NCI-H1417 treated with DMSO at 0.1 percent for 48 hours (cell line): ENCODE results near the gene TEX26.

Experiments used
- DNase-seq: peaks from one replicate; lab custom pipeline; 2025; lab: John Stamatoyannopoulos, UW

The TEX26 gene

DNA sequence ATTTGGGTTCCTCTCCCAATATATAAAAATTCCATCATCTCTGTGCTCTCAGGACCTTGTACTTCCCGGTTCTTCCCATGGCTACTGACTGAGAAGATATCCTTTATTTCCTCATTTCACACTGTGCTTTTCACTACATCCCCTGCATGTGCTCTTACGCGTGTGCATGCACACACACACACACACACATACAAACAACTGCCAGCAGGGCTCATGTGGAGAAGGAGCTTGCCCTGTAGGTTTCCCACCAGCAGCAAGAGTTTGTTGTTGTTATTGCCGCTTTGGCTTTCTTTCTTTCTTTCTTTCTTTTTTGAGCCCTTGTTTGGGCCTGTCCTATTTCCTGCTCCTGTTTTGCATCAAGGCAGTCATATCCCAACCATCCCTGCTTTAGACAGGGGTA is 43.6 kb downstream of the TEX26 start:
- no peak for DNase-seq

DNA sequence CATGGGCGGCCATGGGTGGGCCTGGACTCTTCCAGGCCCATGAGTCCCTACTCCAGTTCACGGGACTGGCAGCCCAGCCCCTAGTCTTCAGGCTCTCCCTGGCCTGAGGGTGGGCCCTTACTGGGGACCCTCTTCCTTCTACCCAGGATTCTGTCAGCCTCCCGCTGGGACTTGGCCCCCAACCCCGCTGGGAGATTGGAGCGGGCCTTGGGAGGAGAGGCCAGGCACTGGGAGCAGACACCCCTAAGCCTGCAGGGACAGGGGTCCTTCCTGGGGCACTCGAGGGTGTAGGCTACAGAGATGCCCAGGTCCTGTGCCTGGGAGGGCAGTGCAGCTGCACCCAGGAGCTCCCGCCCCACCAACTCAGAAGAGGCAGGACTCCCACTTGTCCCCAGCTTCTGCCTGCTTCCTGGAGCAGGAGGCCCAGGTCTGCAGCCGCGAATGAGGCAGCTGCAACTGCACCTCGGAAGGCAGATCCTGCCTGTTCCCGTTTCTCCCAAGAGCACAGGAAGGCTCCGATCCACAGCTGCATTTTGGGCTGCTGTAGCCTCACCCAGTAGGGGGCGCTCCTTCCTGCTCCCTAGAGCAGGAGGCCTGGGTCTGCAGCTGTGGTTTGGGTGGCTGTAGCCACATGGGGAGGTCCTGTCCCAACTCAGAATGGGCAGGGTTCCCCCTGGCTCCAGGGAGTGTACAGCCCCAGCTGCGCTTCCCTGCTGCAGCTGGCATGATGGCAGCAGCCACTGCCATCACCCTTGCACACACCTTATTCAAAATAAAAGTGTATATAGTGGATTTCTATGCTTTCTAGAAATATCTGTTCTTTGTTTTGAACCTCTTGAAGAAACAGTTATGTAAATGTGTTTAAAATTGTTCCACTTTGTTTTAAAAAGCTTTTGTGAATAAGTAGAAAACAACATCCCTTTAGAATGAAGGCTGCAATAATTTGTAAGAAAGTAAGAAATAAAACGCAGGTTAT is 46.8 kb downstream of the TEX26 start:
- DNase-seq: no peak

DNA sequence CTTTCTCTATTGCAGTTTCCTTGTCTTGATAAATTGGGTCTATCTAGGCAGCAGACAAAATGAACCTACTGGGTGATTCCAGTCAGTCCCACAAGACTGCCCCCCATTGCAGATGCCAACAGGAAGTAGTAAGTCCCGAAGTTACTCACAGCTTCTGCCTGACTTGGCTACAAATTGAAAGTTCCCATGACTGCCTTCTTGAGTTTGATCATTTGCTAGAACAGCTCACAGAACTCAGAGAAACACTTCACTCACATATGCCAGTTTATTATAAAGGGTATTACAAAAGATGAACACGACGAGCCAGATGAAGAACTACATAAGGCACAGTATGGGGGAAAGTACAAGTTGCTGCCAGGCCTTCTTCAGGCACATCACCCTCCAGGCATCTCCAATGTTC is 50.0 kb downstream of the TEX26 start:
- no peak for DNase-seq

DNA sequence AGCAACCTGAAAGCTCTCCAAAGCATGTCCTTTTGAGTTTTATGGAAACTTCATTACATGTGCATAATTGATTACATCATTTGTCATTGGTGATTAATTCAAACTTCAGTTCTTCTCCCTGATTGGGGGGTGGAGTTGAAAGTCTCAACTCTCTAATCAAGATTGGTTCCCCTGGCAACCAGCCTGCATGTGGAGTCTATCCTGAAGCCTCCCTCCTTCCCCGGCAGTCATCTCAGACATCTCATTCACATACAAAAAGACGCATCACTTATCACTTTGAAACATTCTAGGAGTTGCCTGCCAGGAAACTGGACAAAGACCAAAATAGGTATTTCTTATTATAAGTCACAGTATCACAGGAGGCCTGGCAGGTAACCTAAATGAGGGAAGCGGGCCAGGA is 50.5 kb downstream of the TEX26 start:
- DNase-seq: no peak

DNA sequence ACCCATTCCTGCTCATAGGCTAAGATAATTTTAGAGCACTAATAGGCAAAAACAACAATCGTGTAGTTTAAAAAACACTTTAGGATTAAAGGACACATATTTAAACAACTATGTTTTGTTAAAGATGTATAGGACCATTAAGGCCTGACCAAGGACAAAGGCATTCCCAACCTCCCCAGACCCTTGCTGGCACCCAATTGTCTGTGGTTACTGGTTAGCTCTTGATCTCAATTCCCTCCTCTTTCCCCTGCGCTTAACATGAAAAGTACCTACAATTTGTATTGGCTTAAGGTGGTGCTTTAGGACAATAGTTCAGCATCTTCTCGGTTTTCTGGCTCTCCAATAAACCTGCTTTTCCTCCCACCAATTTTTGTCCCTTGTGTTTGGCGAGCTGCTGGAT is 51.0 kb downstream of the TEX26 start:
- no peak for DNase-seq

DNA sequence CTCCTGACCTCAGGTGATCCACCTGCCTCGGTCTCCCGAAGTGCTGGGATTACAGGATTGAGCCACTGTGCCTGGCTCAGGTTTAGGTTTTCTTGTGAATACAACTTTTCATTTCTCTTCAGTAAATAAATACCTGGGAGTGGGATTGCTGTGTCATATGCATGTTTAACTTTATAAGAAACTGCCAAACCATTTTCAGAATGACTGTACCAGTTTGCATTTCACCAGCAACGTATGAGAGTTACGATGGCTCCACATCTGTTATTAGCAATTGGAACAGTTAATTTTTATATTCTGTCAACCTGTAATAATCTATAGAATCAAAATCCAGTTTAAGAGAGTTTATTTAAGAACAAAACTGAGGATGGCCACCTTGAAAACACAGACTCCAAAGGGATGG is 52.2 kb downstream of the TEX26 start:
- no peak for DNase-seq

DNA sequence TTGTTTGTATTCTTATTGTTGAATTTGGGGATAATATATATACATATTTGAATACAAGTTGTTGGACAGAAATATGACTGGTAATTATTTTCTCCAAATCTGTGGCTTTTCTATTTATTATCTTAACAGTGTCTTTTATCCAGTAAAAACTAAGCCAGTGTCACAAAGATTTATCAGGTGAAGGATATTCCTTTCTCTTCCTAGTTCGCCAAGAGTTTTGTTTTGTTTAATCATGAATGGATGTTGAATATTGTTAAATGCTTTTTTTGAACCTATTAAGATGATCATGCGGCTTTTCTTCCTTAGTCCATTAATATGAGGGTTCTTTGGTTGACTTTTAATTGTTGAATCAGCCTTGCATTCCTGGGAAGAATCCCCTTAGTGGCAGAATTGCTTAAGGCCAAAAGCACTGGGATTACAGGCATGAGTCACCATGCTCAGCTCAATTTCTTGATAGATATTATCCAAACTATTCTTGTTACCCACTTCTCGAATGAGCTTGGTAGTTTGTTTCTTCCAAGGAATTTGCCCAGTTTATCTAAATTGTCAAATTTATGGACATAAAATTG is 53.3 kb downstream of the TEX26 start:
- DNase-seq: no peak

DNA sequence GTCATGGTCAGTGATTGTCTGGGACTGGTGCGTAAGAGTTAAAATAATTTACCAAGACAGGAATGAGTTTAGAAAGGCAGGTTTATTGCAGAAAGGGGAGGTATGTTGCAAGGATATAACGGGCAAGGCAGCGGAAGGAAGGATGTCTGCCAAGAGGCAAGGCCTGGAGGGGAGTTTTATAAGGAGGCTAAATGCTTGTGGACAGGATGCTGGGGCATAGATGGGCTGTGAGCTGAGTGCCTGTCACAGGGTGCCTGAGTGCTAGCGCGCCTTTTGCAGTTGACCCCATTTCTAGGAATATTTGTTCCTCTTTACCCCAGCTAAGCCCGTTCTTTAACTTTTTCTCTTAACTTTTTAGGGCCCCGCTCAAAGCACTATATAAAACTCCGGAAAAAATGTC is 58.7 kb downstream of the TEX26 start:
- DNase-seq: no peak

DNA sequence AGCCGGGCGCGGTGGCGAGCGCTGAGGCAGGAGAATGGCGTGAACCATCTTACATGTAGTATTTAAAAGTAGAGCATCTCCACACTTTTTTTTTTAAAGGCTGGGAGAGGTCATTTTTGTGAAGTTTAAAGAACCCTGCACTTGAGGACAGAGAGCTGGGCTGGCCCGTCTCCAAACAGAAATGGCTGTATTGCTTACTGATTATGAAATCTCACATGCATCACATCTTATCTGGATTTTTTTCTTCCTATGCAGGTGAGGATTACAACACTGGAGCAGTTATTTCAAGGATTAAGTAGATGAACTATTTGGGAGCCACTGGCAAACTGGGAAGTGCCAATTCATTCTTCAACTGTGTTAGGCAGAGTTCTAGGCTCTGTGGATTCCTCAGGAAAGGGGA is 59.5 kb downstream of the TEX26 start:
- DNase-seq: no peak

DNA sequence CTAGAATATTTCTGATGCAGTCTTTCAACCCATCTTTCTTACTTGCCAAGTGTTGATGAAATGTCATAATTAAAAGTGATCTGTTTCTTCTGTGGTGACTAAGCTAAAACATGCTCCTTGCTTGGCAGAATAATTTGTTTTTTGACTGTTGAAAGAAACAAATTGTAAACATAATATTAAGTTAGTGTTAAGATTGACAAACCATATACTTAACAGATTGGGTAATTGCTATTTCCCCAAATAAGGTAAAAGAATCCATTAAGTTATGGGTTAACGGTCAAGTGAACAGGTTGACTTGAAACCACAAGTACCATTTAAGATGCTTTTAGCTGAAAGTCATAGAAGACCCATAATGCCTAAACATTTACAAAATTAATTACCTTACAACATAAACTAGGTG is 62.9 kb downstream of the TEX26 start:
- DNase-seq: no peak

DNA sequence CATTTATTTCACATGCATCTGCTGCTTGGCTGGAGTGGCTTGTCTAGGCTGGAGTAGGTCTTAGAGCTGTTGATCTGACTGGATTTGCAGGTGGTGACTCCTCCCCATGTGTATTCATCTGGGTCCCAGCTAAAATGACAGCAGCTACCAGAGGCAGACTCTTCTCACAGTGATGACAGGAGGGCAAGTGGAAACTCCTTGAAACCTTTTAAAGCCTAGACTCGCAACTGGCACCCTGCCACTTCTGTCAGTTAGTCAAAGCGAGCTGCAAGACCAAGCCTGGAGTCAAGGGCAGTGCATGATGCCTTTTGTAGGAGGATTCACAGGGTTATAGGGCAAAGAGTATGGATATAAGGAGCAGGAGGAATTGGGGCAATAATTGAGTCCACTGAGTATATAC is 65.2 kb downstream of the TEX26 start:
- no peak for DNase-seq

DNA sequence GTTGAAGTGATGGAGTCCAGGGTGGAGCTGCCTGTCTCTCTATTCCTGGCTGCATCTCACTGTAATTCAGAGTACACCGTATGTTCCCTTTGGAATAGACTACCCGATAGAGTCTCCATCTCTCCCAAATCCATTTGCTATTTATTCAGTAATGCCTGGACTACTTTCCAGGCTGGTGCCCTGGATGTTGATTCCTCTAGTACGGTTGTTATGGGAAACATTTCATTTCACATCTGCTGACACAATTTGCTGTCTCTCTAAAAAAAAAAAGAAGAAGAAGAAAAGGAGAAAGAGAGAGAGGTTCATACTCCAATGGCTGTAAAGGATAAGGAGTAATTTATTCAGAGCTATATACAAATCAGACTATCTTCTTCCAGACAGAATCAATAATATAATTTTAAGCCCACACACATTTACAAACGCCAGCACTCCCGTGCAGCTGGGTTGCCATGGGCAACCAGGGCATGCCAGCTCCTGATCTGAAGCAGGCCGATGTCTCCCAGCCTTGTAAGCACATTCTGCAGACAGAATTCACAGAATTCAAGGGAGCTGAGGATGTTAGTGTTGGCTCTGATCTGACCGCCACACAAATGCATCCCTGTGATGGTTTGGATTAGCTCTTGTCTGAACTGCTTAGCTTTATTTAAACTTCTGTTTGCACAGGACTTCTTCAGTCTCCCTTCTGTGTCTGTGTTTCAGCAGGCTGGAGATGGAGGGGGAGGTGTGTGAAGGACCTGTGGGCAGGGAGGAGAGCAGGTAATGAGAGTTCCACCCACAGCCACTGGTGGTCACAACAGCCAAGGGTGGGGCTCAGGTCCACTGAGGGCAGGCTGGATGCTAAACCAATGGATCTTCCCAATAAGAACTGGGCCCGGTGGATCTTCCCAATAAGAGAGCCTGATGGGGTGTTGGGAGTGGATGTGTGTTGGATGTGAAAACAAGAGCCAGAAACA is 66.0 kb downstream of the TEX26 start:
- DNase-seq: no peak

DNA sequence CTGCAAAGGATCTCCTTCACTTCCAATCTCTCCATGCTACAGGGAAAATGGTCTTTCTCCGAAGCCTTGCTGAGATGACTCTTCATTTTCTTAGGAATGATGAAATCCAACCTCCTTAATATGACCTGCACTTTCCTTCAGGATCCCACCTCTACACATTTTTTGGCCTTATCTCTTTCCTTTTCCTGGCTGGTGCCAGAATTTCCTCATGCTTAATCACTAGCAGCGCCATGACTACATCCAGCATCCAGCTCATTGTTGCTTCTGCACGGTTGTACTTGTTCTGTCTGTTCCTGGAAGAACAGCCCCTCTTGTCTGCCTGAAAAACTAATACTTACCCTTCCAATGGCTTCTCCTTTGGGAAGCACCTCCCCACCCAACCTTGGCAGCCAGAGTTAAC is 68.4 kb downstream of the TEX26 start:
- DNase-seq: no peak

DNA sequence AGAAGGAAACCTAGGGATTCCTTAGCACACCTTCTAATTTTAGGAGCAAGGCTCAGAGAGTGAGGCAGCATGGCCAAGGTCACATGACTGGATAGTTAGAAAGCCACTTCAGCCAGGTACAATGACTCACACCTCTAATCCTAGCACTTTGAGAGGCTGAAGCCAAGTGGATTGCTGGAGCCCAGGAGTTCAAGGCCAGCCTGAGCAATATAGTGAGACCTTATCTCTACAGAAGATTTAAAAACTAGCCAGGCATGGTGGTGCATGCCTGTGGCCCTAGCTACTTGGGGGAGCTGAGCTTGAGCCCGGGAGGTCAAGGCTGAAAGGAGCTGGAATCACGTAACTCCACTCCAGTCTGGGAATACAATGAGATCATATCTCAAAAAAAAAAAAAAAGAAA is 69.2 kb downstream of the TEX26 start:
- no peak for DNase-seq

DNA sequence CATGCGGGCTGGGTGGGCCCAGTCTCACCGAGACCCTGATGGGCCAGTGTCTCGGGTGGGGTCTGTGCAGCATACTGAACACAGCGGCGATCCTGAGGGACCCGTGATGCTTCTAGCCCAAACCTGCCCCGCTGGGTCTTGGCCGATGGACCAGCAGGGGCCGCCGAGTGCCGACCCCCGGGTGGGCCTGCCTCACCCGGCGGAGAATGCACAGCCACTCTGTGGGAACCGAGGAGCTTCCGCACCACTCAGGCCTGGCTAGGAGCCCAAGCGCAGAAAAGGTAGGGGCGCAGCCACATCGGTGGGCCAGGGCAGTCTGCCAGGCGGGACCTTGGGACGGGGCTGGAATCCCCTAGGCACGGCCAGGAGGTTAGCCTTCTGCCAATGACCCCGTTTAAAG is 72.6 kb downstream of the TEX26 start:
- DNase-seq: no peak

DNA sequence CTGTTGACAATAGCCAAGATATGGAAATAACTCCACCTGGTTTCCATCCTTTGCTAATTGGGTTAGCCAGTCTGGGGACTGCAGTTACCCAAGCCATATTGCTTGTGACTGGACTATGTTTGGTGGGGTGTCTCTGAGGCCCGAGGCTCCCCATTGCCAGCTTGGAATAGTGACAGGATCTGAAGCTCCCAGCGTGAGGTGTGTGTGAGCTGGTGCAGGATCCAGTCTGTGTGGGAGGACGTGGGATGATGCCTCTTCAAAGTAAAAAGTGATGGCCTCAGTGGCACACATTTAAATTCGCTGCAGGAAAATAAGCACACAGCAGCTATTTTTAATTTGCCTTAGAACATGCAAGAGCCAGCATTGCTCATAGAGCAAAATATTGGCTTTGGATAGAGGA is 75.0 kb downstream of the TEX26 start:
- DNase-seq: no peak

DNA sequence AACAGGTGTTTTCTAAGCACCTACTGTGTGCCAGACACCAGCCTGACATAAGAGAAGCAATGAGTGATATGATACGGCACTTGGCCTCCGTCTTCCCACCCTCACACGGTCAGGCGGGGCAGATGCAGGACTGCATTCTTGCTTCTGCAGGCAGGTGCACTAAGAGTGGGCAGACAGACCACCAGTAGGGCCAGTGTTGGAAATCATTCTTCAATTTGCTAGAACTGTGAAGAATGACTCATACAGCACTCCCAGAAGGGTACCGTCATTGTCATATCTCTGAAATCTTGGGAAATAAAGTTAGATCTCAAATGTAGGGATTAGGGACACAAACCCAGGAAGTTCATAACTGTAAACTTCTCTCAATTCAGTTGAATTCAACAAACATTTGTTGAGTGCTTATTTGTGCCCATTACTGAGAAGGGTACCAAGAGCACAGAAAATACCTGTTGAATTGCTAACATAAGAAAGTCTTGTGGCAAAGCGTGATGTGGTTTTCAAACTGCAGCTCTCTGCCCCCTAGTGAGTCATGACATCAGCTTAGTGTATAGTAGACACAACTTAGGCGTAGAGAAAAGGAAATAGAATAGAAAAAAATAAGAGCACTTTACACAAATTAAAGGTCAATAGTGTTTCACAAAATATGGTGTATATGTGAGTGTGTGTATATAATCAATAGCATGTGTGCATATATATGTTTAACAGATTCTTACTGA is 76.1 kb downstream of the TEX26 start:
- DNase-seq: no peak

DNA sequence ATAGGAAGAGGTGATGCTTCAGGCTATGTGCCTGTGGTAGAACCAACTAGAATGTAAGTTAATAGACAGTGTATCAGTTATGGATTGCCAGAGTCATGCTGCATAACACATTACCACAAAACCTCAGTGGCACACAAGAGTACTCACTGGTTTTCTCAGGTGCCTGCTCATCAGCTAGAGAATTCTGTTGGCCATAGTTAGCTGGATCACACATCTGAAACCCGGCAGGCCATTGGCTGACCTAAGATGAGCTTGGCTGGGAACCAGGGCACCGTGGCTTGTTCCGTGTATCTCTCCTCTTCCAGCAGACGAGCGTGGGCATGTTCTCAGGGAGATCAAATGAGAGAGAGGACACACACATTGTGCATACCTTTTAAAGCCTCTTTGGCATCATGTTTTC is 76.7 kb downstream of the TEX26 start:
- DNase-seq: no peak

DNA sequence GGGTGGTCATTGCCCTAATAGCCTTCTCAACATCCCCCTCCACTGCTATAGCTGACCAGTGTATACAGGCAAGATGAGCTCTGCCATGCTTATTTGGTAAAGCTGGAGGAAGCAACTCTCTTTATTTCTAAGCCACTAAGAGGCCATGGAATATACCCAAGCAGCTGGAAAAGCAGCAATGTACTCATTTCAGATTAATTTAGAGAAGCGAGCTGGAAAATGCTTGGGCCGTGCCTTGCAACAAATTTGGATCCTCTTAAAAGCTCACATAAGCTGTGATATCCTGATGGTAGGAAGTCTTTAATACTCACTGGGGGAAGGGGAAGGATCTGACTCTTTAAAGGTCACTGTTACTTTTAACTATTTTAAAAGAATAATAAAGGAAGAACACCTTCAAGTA is 77.8 kb downstream of the TEX26 start:
- DNase-seq: no peak

DNA sequence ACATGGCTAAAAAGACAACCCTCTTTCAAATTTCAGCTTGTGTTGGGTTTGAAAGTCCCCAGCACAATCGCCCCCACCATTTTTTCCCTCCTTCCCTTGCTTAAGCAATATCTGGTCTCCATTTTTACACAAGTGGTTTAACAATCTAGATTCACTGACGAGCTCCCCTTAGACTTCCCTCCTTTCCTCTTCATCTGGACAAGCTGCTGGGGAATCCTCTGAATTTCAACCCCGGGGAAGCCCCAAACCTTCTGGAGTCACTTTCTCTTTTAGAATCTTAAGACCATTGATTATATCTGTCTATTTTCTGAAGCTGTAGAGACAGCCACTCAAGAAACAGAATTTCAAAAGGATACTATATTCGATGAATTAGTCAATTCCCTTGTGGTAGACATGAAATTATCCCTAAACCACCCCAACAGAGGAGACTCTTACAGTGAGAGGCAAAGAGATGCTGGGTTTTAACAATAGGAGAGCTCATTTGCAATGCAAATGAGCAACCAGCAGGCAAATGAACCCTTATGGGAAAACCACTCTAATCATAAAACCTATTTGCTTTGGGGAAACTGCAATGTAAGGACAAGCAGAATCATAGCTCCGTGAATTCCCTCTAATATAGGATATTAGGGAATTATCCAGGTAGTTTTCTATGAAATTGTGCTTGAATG is 78.9 kb downstream of the TEX26 start:
- DNase-seq: no peak

DNA sequence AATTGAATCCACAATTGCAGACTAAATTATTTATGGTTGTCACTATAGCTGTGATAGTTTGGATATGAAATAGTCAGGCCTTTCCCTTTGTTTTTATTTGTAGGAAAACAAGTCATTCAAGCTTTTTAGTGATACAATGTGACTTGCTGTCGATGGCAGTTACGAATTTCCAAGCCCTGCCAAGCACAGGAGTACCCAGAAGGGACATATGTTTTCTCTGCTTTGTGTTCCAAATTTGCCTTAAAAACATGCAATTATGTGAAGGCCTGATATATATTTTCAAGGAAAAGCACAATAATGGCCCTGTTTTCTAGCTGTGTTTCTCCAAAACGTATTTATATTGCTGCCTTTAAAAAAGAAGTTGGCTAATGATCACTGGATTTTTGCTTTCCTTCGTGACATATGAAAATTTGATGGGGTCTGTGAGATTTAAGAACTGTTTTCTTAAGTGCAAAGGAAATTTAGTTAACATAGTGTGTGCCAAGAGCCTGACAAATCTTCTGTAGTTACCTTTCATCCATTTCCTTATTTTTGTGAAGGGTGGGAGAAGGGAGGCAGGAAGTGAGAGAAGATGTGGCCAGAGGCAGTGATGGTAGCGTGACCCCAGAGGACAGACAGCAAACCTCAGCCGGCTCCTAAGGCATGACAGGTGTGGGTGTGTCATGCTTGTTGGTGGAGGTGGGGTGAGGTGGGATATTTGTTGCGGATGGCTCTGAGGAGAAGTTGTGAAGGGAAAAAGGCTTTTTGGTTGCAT is 79.6 kb downstream of the TEX26 start:
- no peak for DNase-seq
